Measurements from ENCODE around the gene EMC10.

Gene EMC10

GRCh38 chr19:50508843-50509190 lies 32.5 kb downstream of the EMC10 start:
- no peak overlapping the region for H3K4me3 ChIP-seq (IDR thresholded peaks at IDR 0.05; ENCODE audit: insufficient read depth, low read depth, low read length)
- no peaks in the 10 kb centered on the region for H3K36me3 ChIP-seq (ENCODE audit: insufficient read depth)
- no peaks in the 10 kb centered on the region; the same call in 1 of the 2 replicates for H3K79me2 ChIP-seq (ENCODE audit: insufficient read depth, low read depth)
- no peak overlapping the region for H2AFZ ChIP-seq (ENCODE audit: low read depth)
- H4K20me1 ChIP-seq (ENCODE audit: insufficient read depth): no peaks in the 10 kb centered on the region
- H3K9ac ChIP-seq: no peak overlapping the region
- no peak overlapping the region for H3K27ac ChIP-seq
- H3K27me3 ChIP-seq (ENCODE audit: insufficient read depth, low read depth): 0 out of 2 replicates have a peak, but pooled peaks cover 5% of the 10 kb centered on the region
- no peak overlapping the region for H3K4me2 ChIP-seq
- no peaks in the 10 kb centered on the region for H3K4me1 ChIP-seq (ENCODE audit: low read depth, poor library complexity, severe bottlenecking)
- no peak for TF ChIP-seq CTCF (conservative IDR thresholded peaks at IDR 0.05; ENCODE audit: low read depth, low read length)

GRCh38 chr19:50509366-50509765 lies 33.1 kb downstream of the EMC10 start:
- H4K20me1 ChIP-seq (ENCODE audit: insufficient read depth): no peaks in the 10 kb centered on the region
- H3K27ac ChIP-seq: no peak overlapping the region
- H3K4me3 ChIP-seq (IDR thresholded peaks at IDR 0.05; ENCODE audit: insufficient read depth, low read depth, low read length): no peak overlapping the region
- no peaks in the 10 kb centered on the region for H3K36me3 ChIP-seq (ENCODE audit: insufficient read depth)
- H3K79me2 ChIP-seq (ENCODE audit: insufficient read depth, low read depth): no peaks in the 10 kb centered on the region; the same call in 1 of the 2 replicates
- no peak overlapping the region for H3K4me2 ChIP-seq
- H3K9ac ChIP-seq: no peak overlapping the region
- H2AFZ ChIP-seq (ENCODE audit: low read depth): no peak overlapping the region
- no peak for TF ChIP-seq CTCF (conservative IDR thresholded peaks at IDR 0.05; ENCODE audit: low read depth, low read length)
- no peaks in the 10 kb centered on the region for H3K4me1 ChIP-seq (ENCODE audit: low read depth, poor library complexity, severe bottlenecking)
- H3K27me3 ChIP-seq (ENCODE audit: insufficient read depth, low read depth): peaks cover 10% of the 10 kb centered on the region; the same call in 1 of the 2 replicates

GRCh38 chr19:50510121-50510670 lies 33.9 kb downstream of the EMC10 start:
- peak overlapping the region; percentile 76 for H3K9ac ChIP-seq
- TF ChIP-seq CTCF (conservative IDR thresholded peaks at IDR 0.05; ENCODE audit: low read depth, low read length): no peak
- no peaks in the 10 kb centered on the region for H3K4me1 ChIP-seq (ENCODE audit: low read depth, poor library complexity, severe bottlenecking)
- H3K36me3 ChIP-seq (ENCODE audit: insufficient read depth): no peaks in the 10 kb centered on the region
- H4K20me1 ChIP-seq (ENCODE audit: insufficient read depth): no peaks in the 10 kb centered on the region
- no peaks in the 10 kb centered on the region; the same call in 1 of the 2 replicates for H3K79me2 ChIP-seq (ENCODE audit: insufficient read depth, low read depth)
- peaks cover 10% of the 10 kb centered on the region; the same call in 1 of the 2 replicates for H3K27me3 ChIP-seq (ENCODE audit: insufficient read depth, low read depth)
- H3K4me3 ChIP-seq (IDR thresholded peaks at IDR 0.05; ENCODE audit: insufficient read depth, low read depth, low read length): no peak overlapping the region
- peak overlapping the region; percentile 58 for H3K27ac ChIP-seq
- H2AFZ ChIP-seq (ENCODE audit: low read depth): peak overlapping the region; percentile 86
- H3K4me2 ChIP-seq: peak overlapping the region; percentile 85

- Histone ChIP-seq H3K4me1 (ENCODE audit: low read depth, poor library complexity, severe bottlenecking) (no peaks in the 10 kb centered on the region), H3K27me3 (ENCODE audit: insufficient read depth, low read depth) (peaks cover 10% of the 10 kb centered on the region; the same call in 1 of the 2 replicates), H3K9ac (peak overlapping the region; percentile 76), H4K20me1 (ENCODE audit: insufficient read depth) (no peaks in the 10 kb centered on the region), H3K4me3 (IDR thresholded peaks at IDR 0.05; ENCODE audit: insufficient read depth, low read depth, low read length) (no peak overlapping the region), H2AFZ (ENCODE audit: low read depth) (peak overlapping the region; percentile 86), H3K4me2 (peak overlapping the region; percentile 85), H3K79me2 (ENCODE audit: insufficient read depth, low read depth) (no peaks in the 10 kb centered on the region; the same call in 1 of the 2 replicates), H3K27ac (peak overlapping the region; percentile 58), H3K36me3 (ENCODE audit: insufficient read depth) (no peaks in the 10 kb centered on the region)
- no peak for TF ChIP-seq CTCF (conservative IDR thresholded peaks at IDR 0.05; ENCODE audit: low read depth, low read length)
Measured at GRCh38 chr19:50510700-50511068, 34.4 kb downstream of the EMC10 start.

Data from KMS-11 (cell line).